HG02981 (cell line): ENCODE data around the gene BCL11A.

Experiments
- ATAC-seq: cut with Tn5 transposase; IDR thresholded peaks from one replicate; pipeline ENCODE4 v1.9.1; 2021; ENCODE audit warnings: mild to moderate bottlenecking, moderate library complexity; ENCODE audit not compliant: unreplicated experiment

BCL11A gene

GRCh38 chr2:60529136-60529784, 24.2 kb downstream of the BCL11A start:
- no peak for ATAC-seq

GRCh38 chr2:60528281-60529020, 25.0 kb downstream of the BCL11A start:
- no peak for ATAC-seq

GRCh38 chr2:60527762-60528161, 25.7 kb downstream of the BCL11A start:
- ATAC-seq, result no peak

DNA sequence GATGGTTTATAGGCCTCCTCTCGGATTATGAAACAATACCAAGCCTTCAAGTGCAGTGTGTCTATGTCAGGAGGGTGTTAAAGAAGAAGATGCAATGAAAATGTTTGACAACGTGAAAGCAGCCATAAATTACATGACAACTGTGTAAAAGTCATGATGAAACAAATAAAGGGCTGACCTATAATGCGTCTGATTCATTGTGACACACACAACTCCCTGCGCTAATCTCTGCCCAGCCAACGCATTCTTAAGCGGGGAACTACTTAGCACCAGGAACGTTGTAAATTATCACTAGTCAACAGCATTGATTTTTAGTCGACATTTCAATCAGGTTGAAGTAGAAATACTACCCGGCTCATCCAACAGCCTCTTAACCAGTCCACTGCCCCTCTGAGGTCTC, 26.8 kb downstream of the BCL11A start:
- no peak for ATAC-seq

DNA sequence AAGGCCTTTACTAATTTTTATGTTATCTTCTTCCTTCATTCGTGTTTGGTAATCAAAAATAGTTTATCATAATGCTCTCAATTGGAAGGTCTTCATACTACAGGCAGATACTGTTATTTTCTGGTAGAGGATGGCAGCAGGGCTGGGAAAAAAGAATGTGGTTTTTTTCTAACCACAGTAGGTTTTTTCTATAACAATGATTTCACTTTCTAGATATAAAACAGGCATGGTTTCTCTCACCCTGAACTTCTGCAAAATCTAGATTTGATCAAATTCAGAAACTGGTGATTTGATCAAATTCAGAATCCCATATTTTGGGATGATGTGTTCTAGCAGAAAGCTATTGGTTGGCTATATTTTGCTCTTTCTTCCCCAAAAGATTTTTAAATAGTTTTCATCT, 27.6 kb downstream of the BCL11A start:
- ATAC-seq, result no peak

- ATAC-seq, result no peak
These were observed 28.6 kb downstream of the BCL11A start for GRCh38 chr2:60524874-60525273.

GRCh38 chr2:60523963-60524362, 29.5 kb downstream of the BCL11A start:
- no peak for ATAC-seq

GRCh38 chr2:60522462-60522861, 31.0 kb downstream of the BCL11A start:
- no peak for ATAC-seq

- no peak for ATAC-seq
These were observed 31.8 kb downstream of the BCL11A start for GRCh38 chr2:60521626-60522025.

DNA sequence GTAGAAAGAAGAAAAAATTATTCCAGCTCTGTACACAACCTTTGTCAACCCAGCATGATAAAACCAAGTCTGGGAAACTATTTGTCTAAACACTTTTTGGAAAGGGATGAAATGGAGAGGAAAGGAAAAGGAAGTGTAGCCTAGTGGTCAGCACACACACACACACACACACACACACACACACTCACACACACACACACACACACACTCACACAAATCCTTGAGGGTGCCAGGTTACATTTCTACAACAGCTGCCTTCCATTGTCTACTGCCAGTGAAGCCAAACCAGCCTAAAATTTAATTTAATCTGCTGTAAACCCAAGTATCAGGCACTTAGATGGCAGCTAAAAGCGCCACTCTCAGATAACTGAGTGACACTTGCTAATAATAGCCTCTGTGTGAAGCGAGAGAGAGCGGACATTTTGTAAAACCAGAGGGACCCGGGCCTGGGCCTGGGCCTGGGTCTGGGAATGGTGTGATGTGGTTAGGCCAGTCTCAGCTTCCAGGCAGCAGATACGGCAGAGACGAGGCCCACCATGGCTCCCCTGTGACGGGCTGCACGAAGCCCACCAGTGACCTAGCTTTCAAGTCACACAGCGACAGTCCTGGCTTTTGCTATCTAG, 32.4 kb downstream of the BCL11A start:
- no peak for ATAC-seq

- no peak for ATAC-seq
These were observed 33.1 kb downstream of the BCL11A start for GRCh38 chr2:60520151-60520876.

DNA sequence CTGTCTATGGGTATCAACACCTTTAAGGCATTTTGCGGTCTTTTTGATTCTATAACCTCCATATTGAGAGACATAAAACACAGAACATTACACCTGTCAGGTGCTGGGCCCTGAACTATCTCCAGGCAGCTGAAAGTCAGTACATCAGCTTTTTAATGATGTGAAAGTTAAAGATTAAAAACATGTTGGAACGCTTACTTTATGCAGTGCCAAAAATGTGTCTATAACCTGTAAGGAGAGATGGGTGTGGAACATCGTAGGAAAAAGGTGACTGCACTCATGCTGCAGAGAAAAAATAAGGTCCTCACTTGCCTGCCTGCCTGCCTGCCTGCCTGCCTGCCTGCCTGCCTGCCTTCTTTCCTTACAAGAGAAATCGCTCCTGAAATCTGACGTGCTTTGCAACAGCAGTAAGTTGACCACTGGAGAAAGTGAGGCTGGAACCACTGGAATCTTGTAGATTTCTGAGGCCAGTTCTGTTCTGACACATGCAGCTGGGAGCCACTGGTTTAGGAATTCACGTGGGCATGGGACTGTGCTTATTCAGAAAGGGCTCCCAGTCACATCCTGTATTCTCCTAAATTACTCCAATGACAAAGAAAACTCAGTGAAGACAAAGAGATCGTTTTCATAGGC, 34.1 kb downstream of the BCL11A start:
- no peak for ATAC-seq

DNA sequence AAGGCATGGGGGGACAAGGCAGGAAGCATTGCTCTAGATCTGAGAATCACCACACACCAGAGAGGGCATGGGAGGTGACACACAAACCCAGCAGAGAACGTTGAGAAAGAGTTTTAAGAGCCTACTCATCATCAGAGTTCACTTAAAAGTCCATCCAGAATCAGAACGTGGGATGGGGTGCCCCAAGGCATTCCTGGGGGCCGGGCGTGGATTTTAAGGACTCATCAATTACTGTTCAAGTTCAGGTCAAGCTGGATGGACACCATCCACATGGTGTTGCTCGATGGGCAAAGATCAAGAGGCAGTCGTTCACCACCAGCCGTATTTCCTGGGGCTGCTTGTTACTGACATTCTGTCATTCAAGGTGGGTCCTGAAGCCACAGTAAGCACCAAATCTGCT, 34.9 kb downstream of the BCL11A start:
- no peak for ATAC-seq

GRCh38 chr2:60517446-60517845, 36.0 kb downstream of the BCL11A start:
- ATAC-seq, result no peak

GRCh38 chr2:60516826-60517225, 36.6 kb downstream of the BCL11A start:
- ATAC-seq, result no peak

GRCh38 chr2:60516383-60516811, 37.1 kb downstream of the BCL11A start:
- ATAC-seq, result no peak

GRCh38 chr2:60515721-60516226, 37.7 kb downstream of the BCL11A start:
- peak; percentile 84 for ATAC-seq

GRCh38 chr2:60513996-60514395, 39.5 kb downstream of the BCL11A start:
- no peak for ATAC-seq

GRCh38 chr2:60513191-60513590, 40.3 kb downstream of the BCL11A start:
- ATAC-seq, result no peak

- no peak for ATAC-seq
These were observed 40.8 kb downstream of the BCL11A start for GRCh38 chr2:60512641-60513040.
